Ovary (tissue), 9 donors: Measurements from ENCODE around the gene KRT83. TPM values are rescaled to one million over a fixed set of nuclear protein-coding genes. Genes with fewer than 3 reads are reported as not detected.

ENCODE experiments used
- DNase-seq, 5 donors: peaks; one replicate each; pipeline ENCODE4 v3.0.0-alpha.2; 2019 to 2020
- H3K27ac ChIP-seq, 2 donors: fragments of 200-600 bp; one replicate each; pipeline versions ENCODE4 v1.5.1 to v1.8.0; 2019 to 2022
- H3K27me3 ChIP-seq: fragments of 200-600 bp; one replicate; pipeline ENCODE4 v1.8.0; 2022
- H3K36me3 ChIP-seq: fragments of 200-600 bp; sonication (generic); one replicate; pipeline ENCODE4 v1.5.1; 2019
- H3K4me1 ChIP-seq: one replicate; pipeline ENCODE4 v1.8.1; 2013; ENCODE audit warnings: mild to moderate bottlenecking, moderate library complexity; ENCODE audit not compliant: insufficient read depth
- H3K4me3 ChIP-seq: fragments of 200-600 bp; sonication (generic); one replicate; pipeline ENCODE4 v1.5.1; 2017
- H3K9me3 ChIP-seq, 2 donors: fragments of 200-600 bp in 1 of 2; sonication (generic) in 1 of 2; one replicate each; pipeline versions ENCODE4 v1.5.1 to v1.8.1; 2013 to 2019; ENCODE audit warnings: mild to moderate bottlenecking in 1 of 2, moderate library complexity in 1 of 2
- CTCF ChIP-seq, 3 donors: fragments of 450-650 bp in 2 of 3; fragments of 200-600 bp in 1 of 3; IDR thresholded peaks; one replicate each; pipeline versions ENCODE4 v1.5.1 to v1.8.0; 2016 to 2022; ENCODE audit warnings: antibody characterized with exemption in 3 of 3, mild to moderate bottlenecking in 1 of 3
- EP300 ChIP-seq: sonication (generic); formaldehyde crosslinking; IDR thresholded peaks from one replicate; pipeline ENCODE4 v1.6.1; 2017; ENCODE audit warnings: antibody characterized with exemption
- POLR2A ChIP-seq: fragments of 450-650 bp; IDR thresholded peaks from one replicate; pipeline ENCODE4 v1.6.1; 2017; ENCODE audit warnings: antibody characterized with exemption, mild to moderate bottlenecking, moderate library complexity
- WGBS, 3 donors: extraction: QIAGEN DNeasy Blood & Tissue Kit in 1 of 3; methylation state at CpG; one replicate each; pipeline versions ENCODE4 v1.1.5 to v1.1.7; 2013 to 2017; 5-methylcytosine and 5-hydroxymethylcytosine counted together
- intact Hi-C, 4 donors: fragments of 100-400 bp; cut with DNase I; formaldehyde crosslinking; loops; one replicate each; pipeline versions ENCODE4 v1.11.0 to v1.15.1; 2022 to 2023
- polyA plus RNA-seq, 2 donors: library from polyadenylated mRNA; stranded (reverse); fragments of 200-250 nt in 1 of 2; fragments of 350-450 nt in 1 of 2; fragmentation: Illumina TruSeq in 1 of 2; extraction: RNeasy Lipid Tissue Mini Kit (QIAGEN cat#74804) in 1 of 2; gene quantifications; one replicate each; pipeline ENCODE4 v1.2.3, GENCODE V29; 2013 to 2014
- total RNA-seq, 7 donors: library from RNA; depleted of rRNA in 2 of 7; stranded (reverse); fragments of >200 nt in 2 of 7; fragmentation: NEBNext Ultra II Directional in 3 of 7; extraction: Animal tissue kit (Norgen Biotek cat#: 25700) in 3 of 7; gene quantifications; one replicate each; pipeline versions ENCODE4 v1.1.0 to v1.2.4, GENCODE V29; 2016 to 2023
- donor health status: DM: no; HTN: no; CAD: no; lungs with moderate emphysema.
- donor health status: DM: no; HTN: no; CAD: no.
- donor health status: Bipolar disorder and iron deficiency.
- donor health status: DM: yes; HTN: yes; CAD: no.
- donor health status: DM: no; HTN: no; CAD: no.
- donor health status: DM: yes; HTN: yes; CAD: no.

KRT83 gene
- total and polyA plus RNA-seq, 9 donors: not detected

- H3K4me1 ChIP-seq: no peaks in the 10 kb centered on the region
- WGBS, 3 donors: 61 to 75% (median 63%) methylated on average over 4 of the region's 4 CpGs
- TF ChIP-seq POLR2A: no peak
- no peak for TF ChIP-seq EP300
- no peak for TF ChIP-seq CTCF (IDR thresholded peaks at IDR 0.05)
- no peak for DNase-seq
- no peaks in the 10 kb centered on the region for H3K27me3 ChIP-seq
- intact Hi-C loops: no loop called here
- H3K36me3 ChIP-seq: no peaks in the 10 kb centered on the region
- no peak overlapping the region for H3K27ac ChIP-seq
- H3K4me3 ChIP-seq: no peak overlapping the region
- no peaks in the 10 kb centered on the region for H3K9me3 ChIP-seq
These were observed 22.5 kb downstream of the KRT83 start for GRCh38 chr12:52298677-52299190.

GRCh38 chr12:52296572-52297215 is 24.5 kb downstream of the KRT83 start:
- no peaks in the 10 kb centered on the region for H3K4me1 ChIP-seq
- H3K4me3 ChIP-seq: no peak overlapping the region
- H3K27ac ChIP-seq: no peak overlapping the region
- H3K9me3 ChIP-seq: no peaks in the 10 kb centered on the region
- no peaks in the 10 kb centered on the region for H3K36me3 ChIP-seq
- TF ChIP-seq EP300 (no peak), CTCF (IDR thresholded peaks at IDR 0.05) (no peak), POLR2A (no peak)
- WGBS, 3 donors: 84 to 89% (median 85%) methylated on average over 5 of the region's 5 CpGs
- H3K27me3 ChIP-seq: no peaks in the 10 kb centered on the region
- intact Hi-C loops: no loop called here
- DNase-seq: no peak

GRCh38 chr12:52295663-52296062 is 25.5 kb downstream of the KRT83 start:
- no peaks in the 10 kb centered on the region for H3K36me3 ChIP-seq
- H3K9me3 ChIP-seq: no peaks in the 10 kb centered on the region
- 68 to 72% (median 69%) methylated on average over 1 of the region's 1 CpG for WGBS, 3 donors
- H3K27ac ChIP-seq: no peak overlapping the region
- intact Hi-C loops: no loop called here
- H3K27me3 ChIP-seq: no peaks in the 10 kb centered on the region
- DNase-seq: no peak
- no peaks in the 10 kb centered on the region for H3K4me1 ChIP-seq
- TF ChIP-seq EP300 (no peak), CTCF (IDR thresholded peaks at IDR 0.05) (no peak)
- no peak overlapping the region for H3K4me3 ChIP-seq

GRCh38 chr12:52294803-52295202 is 26.4 kb downstream of the KRT83 start:
- intact Hi-C loops: no loop called here
- no peaks in the 10 kb centered on the region for H3K27me3 ChIP-seq
- 43 to 53% (median 53%) methylated on average over 1 of the region's 1 CpG for WGBS, 3 donors
- no peak overlapping the region for H3K4me3 ChIP-seq
- no peaks in the 10 kb centered on the region for H3K4me1 ChIP-seq
- no peaks in the 10 kb centered on the region for H3K9me3 ChIP-seq
- TF ChIP-seq POLR2A: no peak
- no peak for TF ChIP-seq EP300
- no peak for TF ChIP-seq CTCF (IDR thresholded peaks at IDR 0.05)
- no peak overlapping the region for H3K27ac ChIP-seq
- no peaks in the 10 kb centered on the region for H3K36me3 ChIP-seq
- no peak for DNase-seq
